Activated CD4-positive, alpha-beta memory T cell treated with anti-CD3 and anti-CD28 coated beads for 36 hours (primary cell): ENCODE measurements around the gene IFITM2. TPM values are rescaled to one million over a fixed set of nuclear protein-coding genes. Genes with fewer than 3 reads are reported as not detected.

Experiments used
- CTCF ChIA-PET: fragments of 350-600 bp; sonication (Branson Sonifier 250); formaldehyde crosslinking; loops from one replicate; lab custom pipeline; 2021; ENCODE audit warnings: antibody characterized with exemption, inconsistent platforms; lab: Charles Lee
- POLR2A ChIA-PET: fragments of 350-600 bp; sonication (Branson Sonifier 250); formaldehyde crosslinking; loops from one replicate; lab custom pipeline; 2021; ENCODE audit warnings: antibody characterized with exemption; lab: Charles Lee
- DNase-seq: peaks from one replicate; pipeline ENCODE4 v3.0.0-alpha.2; 2020
- H3K27ac Mint-ChIP-seq: one replicate; pipeline ENCODE4 v1.8.0; 2021; ENCODE audit warnings: mixed read lengths
- H3K27me3 Mint-ChIP-seq: one replicate; pipeline ENCODE4 v1.8.0; 2021; ENCODE audit warnings: mixed read lengths
- H3K36me3 Mint-ChIP-seq: one replicate; pipeline ENCODE4 v1.8.0; 2021; ENCODE audit warnings: mixed read lengths
- H3K4me1 Mint-ChIP-seq: one replicate; pipeline ENCODE4 v1.8.0; 2021; ENCODE audit warnings: low read depth, mixed read lengths
- H3K4me3 Mint-ChIP-seq: one replicate; pipeline ENCODE4 v1.8.0; 2021; ENCODE audit warnings: mild to moderate bottlenecking, mixed read lengths
- H3K9me3 Mint-ChIP-seq: one replicate; pipeline ENCODE4 v1.8.0; 2021; ENCODE audit warnings: mixed read lengths
- intact Hi-C: fragments of 100-400 bp; cut with micrococcal nuclease; formaldehyde crosslinking; loops from one replicate; pipeline ENCODE4 v1.15.1; 2023
- total RNA-seq, 2 experiments: library from RNA; stranded (reverse); gene quantifications; one replicate each; pipeline ENCODE4 v1.2.3, GENCODE V29; 2021

The IFITM2 gene
- total RNA-seq, 2 experiments from 2014 or later, result 525 to 561 TPM

DNA sequence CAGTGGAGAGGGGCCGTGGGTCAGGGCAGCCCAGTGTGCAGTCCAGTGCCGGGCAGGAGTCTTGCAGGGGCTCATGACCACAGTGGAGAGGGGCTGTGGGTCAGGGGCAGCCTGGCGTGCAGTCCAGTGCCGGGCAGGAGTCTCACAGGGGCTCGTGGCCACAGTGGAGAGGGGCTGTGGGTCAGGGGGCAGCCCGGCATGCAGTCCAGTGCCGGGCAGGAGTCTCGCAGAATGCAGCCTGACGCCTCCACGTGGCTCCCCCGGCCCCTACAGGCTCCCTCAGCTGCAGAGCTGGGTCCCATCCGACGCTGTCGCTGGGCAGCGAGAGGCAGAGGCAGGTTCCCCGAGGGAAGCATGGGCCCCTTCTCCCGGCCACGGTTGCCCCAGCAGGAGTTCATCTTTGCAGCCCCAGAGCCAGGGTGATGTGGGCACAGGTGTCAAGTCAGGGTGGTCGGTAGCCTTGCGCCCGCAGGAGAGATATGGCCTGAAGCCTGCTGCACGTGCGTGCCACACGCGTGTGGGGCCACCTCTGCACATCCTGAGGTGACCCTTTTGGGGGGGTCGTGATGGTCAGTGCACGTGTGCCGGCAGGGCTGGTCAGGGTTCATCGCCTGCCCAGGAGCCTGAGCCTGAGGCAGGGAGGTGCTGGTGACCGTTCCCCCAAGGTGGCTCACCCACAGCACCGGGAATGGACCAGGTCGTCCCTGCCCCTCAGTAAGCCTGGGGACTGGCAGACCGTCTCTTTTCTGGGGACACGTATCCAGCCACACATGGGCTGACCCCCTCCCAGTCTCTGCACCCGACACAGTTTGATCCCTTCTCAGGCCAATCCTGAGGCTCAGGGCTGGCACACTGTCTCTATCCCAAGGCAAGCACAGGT, 11.2 kb upstream of the IFITM2 start:
- H3K4me1 Mint-ChIP-seq, result peaks cover 13% of the 10 kb centered on the region
- ChIA-PET POLR2A (no interaction called here), CTCF (no interaction called here)
- H3K9me3 Mint-ChIP-seq, result no peaks in the 10 kb centered on the region
- no peaks in the 10 kb centered on the region for H3K36me3 Mint-ChIP-seq
- intact Hi-C loops, result no loop called here
- DNase-seq, result peak; percentile 9
- peaks cover 5% of the 10 kb centered on the region for H3K27me3 Mint-ChIP-seq
- no peak overlapping the region for H3K4me3 Mint-ChIP-seq
- no peak overlapping the region for H3K27ac Mint-ChIP-seq

DNA sequence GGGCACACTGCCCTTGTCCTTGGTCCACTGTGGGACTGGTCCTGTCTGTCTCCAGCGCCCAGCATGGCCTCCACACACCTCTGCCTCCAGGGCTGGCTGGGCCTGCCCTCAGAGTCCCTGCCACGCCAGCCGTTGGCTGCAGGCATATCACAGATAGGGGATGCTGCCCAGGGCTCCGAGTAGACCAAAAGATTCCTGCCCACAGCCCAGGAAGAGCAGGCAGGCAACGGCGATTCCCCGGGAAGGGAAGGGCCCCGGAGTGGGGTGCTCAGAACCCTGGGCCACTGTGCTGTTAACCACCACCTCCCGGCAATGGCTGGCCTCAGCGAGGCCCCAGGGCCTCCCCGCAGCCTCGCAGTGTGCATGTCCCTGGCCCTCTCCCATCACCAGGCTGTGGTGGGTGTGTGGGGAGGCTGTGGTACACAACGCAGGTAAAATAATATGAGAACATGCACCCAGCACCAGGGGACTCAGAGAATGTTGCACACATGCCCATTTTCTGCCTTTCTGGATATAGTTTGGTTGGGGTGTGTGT, 10.5 kb upstream of the IFITM2 start:
- ChIA-PET CTCF (no interaction called here), POLR2A (no interaction called here)
- intact Hi-C loops, result no loop called here
- Mint-ChIP-seq H3K36me3 (no peaks in the 10 kb centered on the region), H3K9me3 (no peaks in the 10 kb centered on the region), H3K27ac (no peak overlapping the region), H3K27me3 (peaks cover 5% of the 10 kb centered on the region), H3K4me1 (peaks cover 11% of the 10 kb centered on the region), H3K4me3 (no peak overlapping the region)
- DNase-seq, result no peak

DNA sequence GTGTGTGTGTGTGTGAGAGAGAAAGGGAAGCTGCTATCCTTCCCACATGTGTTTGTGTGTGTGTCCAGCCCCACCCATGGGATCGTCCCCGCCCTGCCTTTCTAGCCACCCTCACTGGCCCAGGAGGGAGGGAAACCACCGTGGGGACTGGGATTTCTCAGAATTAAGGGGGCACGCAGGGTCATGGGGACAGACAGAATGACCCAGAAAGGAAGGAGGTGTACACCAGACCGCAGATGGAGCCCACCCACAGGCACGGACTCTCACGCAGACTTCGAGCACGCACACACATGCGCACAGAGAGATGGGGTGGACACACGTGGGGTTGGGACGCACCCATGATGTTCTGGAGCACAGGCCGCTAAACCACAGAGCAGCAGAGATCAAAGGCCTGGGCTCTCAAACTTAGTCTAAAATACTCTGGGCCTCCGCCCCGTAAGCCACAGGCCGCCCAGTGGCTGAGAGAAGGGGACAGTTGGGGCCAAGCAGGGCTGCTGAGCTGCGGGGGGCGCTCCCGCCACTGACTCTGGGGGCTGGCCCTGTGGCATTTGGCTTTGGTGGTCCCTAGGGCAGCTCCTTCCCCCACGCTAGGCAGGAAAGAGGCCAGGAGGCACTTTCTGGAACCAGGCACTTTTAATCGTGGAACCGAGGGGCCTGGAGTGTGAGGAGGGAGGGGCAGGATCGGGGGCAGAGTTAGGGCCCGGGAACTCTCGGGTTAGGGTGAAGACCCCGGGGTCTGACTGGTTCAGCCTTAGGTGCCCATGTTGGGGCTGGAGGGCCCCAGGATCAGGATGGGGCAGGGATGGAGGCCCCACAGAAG, 9.8 kb upstream of the IFITM2 start:
- peaks cover 5% of the 10 kb centered on the region for H3K27me3 Mint-ChIP-seq
- no peak overlapping the region for H3K4me3 Mint-ChIP-seq
- peak; percentile 49 for DNase-seq
- peaks cover 15% of the 10 kb centered on the region for H3K4me1 Mint-ChIP-seq
- no peaks in the 10 kb centered on the region for H3K36me3 Mint-ChIP-seq
- ChIA-PET CTCF (no interaction called here), POLR2A (no interaction called here)
- intact Hi-C loops, result no loop called here
- no peak overlapping the region for H3K27ac Mint-ChIP-seq
- H3K9me3 Mint-ChIP-seq, result no peaks in the 10 kb centered on the region

GRCh38 chr11:298406-299065, 9.1 kb upstream of the IFITM2 start:
- Mint-ChIP-seq H3K27me3 (peaks cover 5% of the 10 kb centered on the region), H3K36me3 (no peaks in the 10 kb centered on the region), H3K9me3 (no peaks in the 10 kb centered on the region), H3K4me3 (no peak overlapping the region), H3K4me1 (peaks cover 21% of the 10 kb centered on the region), H3K27ac (no peak overlapping the region)
- peak; percentile 12 for DNase-seq
- POLR2A ChIA-PET, result no interaction called here
- intact Hi-C loops, result no loop called here
- CTCF ChIA-PET, result no interaction called here

DNA sequence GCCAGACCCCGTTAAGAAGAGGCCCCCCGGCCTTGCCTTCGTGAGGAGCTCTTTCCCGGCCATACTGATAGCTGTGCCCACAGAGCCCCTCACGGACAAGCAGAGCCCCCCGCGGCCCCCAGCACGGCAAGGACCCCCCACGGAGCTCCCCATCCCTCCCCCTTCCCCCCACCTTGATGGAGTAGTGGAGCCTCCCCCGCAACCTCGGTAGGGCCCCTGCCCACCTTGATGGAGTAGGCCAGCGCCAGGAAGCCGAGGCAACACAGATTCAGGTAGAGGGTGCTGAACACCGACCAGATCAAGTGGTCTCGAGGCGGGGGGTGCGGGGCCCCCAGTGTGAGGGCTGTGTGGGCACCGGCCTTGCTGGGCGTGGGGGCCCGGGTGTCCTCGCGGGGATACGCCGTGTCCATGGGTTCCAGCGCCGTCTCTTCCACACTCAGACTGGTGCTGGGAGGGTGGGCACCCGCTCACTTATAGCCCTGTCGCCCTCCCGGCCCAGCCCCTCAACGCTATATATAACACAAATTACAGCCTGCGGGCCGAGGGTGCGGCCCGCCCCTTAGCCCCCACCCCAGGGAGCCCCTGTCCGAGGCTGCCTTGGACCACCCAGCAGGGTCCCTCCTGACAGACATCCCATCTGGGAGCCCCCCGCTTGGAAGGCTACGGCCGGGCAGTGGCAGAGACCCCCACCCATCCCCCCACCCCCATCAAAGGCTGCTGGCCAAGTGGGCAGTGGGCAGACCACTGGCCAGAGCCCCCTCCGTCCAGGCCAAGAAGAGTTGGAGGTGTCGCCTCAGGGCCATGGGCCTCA, 8.3 kb upstream of the IFITM2 start, which contains the start of gene IFITM5:
TSS of gene IFITM5 (minus strand) at position 446 of the 811 bp plus-strand sequence. CDS start at position 410, 36 bp downstream.
- Mint-ChIP-seq H3K27ac (no peak within 1 kb of the TSS), H3K27me3 (peaks cover 5% of the 10 kb centered on the region), H3K4me1 (peaks cover 22% of the 10 kb centered on the region), H3K36me3 (no peaks in the 10 kb centered on the region), H3K9me3 (no peaks in the 10 kb centered on the region), H3K4me3 (no peak within 1 kb of the TSS)
- no peak for DNase-seq
- ChIA-PET CTCF (no interaction called here), POLR2A (no interaction called here)
- intact Hi-C loops, result no loop called here

GRCh38 chr11:299951-300735, 7.5 kb upstream of the IFITM2 start:
- Mint-ChIP-seq H3K4me3 (no peak overlapping the region), H3K9me3 (no peaks in the 10 kb centered on the region), H3K4me1 (peaks cover 24% of the 10 kb centered on the region), H3K36me3 (no peaks in the 10 kb centered on the region), H3K27me3 (peaks cover 5% of the 10 kb centered on the region), H3K27ac (no peak overlapping the region)
- ChIA-PET POLR2A (no interaction called here), CTCF (interaction anchor here (1.3 to 1.4 kb wide), 2 partner anchors 50 to 63 kb away, joined by 3 to 4 read pairs; partner anchors contain the start of gene PSMD13)
- intact Hi-C loops, result no loop called here
- peak; percentile 43 for DNase-seq

DNA sequence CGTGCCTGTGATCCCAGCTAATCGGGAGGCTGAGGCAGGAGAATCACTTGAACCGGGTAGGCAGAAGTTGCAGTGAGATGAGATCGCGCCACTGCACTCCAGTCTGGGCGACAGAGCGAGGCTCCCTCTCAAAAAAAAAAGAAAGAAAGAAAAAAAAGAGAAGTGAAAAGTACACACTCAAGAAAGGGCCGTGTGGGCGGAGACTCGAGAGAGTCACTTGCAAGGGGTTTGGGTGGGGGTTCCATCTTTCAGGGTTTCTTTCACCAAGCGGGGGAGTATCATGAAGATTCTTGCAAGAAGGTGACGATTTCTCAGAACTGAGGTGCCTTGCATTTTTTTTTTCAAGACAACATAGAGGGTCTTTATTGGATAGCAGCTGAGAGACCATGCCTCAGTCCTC, 4.3 kb upstream of the IFITM2 start:
- intact Hi-C loops, result no loop called here
- Mint-ChIP-seq H3K9me3 (no peaks in the 10 kb centered on the region), H3K36me3 (peaks cover 4% of the 10 kb centered on the region), H3K27ac (no peak overlapping the region), H3K4me3 (no peak overlapping the region), H3K4me1 (peaks cover 35% of the 10 kb centered on the region), H3K27me3 (peaks cover 5% of the 10 kb centered on the region)
- ChIA-PET POLR2A (no interaction called here), CTCF (no interaction called here)
- DNase-seq, result no peak

GRCh38 chr11:304061-304506, 3.5 kb upstream of the IFITM2 start:
- Mint-ChIP-seq H3K4me1 (peaks cover 36% of the 10 kb centered on the region), H3K27ac (no peak overlapping the region), H3K9me3 (no peaks in the 10 kb centered on the region), H3K36me3 (peaks cover 11% of the 10 kb centered on the region), H3K4me3 (no peak overlapping the region), H3K27me3 (peaks cover 5% of the 10 kb centered on the region)
- no peak for DNase-seq
- intact Hi-C loops, result loop anchor here (2.0 kb wide), 1 partner anchor 53 kb away; no protein-coding TSS in a partner anchor
- CTCF ChIA-PET, result interaction anchor here (0.6 to 4.0 kb wide), 12 partner anchors 13 to 152 kb away, joined by 3 to 46 read pairs (median 11); partner anchors contain the start of genes BET1L, PSMD13, RIC8A and SIRT3
- POLR2A ChIA-PET, result no interaction called here

GRCh38 chr11:304915-305843, 2.4 kb upstream of the IFITM2 start:
- CTCF ChIA-PET, result interaction anchor here (0.6 to 4.0 kb wide), 28 partner anchors 11 to 151 kb away, joined by 3 to 46 read pairs (median 5); partner anchors contain the start of genes BET1L, PSMD13, PTDSS2 and RIC8A
- peak overlapping the region; percentile 5 for H3K27ac Mint-ChIP-seq

More at GRCh38 chr11:304915-305843, 2.4 kb upstream of the IFITM2 start:
- POLR2A ChIA-PET, result no interaction called here
- DNase-seq, result peak; percentile 76
- Mint-ChIP-seq H3K4me3 (no peak overlapping the region), H3K4me1 (peaks cover 38% of the 10 kb centered on the region), H3K36me3 (peaks cover 21% of the 10 kb centered on the region), H3K27me3 (peaks cover 3% of the 10 kb centered on the region), H3K9me3 (no peaks in the 10 kb centered on the region)
- intact Hi-C loops, result loop anchor here (2.0 to 5.0 kb wide), 3 partner anchors 52 to 142 kb away; no protein-coding TSS in a partner anchor
